ENCODE data around the gene MIOX. TPM values are rescaled to one million over a fixed set of nuclear protein-coding genes. Genes with fewer than 3 reads are reported as not detected.

Gene MIOX
- total and polyA plus RNA-seq, 5 donors from 2014 or later: not detected

DNA sequence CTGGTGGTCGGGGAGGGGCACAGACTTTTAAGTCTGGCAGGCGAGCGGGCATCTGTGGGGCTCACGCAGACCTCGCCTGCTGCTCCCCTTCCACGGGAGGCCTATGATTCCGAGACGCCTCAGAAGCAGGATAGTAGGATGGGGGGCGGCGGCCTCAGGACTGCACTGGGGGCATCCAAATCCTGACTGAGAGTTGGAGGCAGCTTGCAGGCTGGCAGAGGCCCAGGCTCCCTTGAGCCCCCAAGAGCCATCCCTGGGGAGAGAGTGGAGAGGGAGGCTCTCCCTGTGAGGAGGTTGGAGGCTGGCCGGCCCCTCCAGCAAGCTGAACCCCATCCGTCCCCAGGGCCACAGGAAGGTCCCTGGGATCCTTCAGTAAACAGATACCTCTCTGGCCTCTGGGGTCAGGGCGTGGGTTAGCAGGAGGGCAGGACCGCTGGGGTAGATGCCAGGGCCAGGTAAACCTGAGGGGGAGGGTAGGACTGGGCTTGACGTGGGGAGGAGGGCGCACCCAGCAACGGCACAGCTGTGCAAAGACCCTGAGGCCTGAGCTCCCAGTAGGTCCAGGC is 45.1 kb upstream of the MIOX start:
- H3K27me3 Mint-ChIP-seq: no peaks in the 10 kb centered on the region
- Histone ChIP-seq H3K36me3 (ENCODE audit: control insufficient read depth, insufficient read depth, low read length) (peaks cover 32% of the 10 kb centered on the region), H3K27ac (ENCODE audit: insufficient read depth, low read length, poor library complexity, severe bottlenecking) (no peak overlapping the region), H3K4me1 (ENCODE audit: control insufficient read depth, insufficient read depth, low read length, poor library complexity, severe bottlenecking) (peaks cover 17% of the 10 kb centered on the region), H3K4me3 (ENCODE audit: low read depth, low read length) (no peak overlapping the region), H3K27me3 (ENCODE audit: control insufficient read depth, insufficient read depth, low read length) (no peaks in the 10 kb centered on the region), H3K9me3 (ENCODE audit: control insufficient read depth in 2 of 2, low read length in 2 of 2) (no peaks in the 10 kb centered on the region)
- H3K4me1 Mint-ChIP-seq: peaks cover 0 to 28% (median 0%) of the 10 kb centered on the region in 4 donors
- no peaks in the 10 kb centered on the region for H3K9me3 Mint-ChIP-seq
- ATAC-seq (ENCODE audit: low read depth in 2 of 2) (no peak), DNase-seq (no peak)
- no peak overlapping the region for H3K4me3 Mint-ChIP-seq
- H3K36me3 Mint-ChIP-seq: no peaks in the 10 kb centered on the region
- H3K27ac Mint-ChIP-seq: peak overlapping the region in 2 of 3 donors; percentile 46 to 73

GRCh38 chr22:50443197-50443596 is 43.5 kb upstream of the MIOX start:
- peak overlapping the region in 1 of 4 donors; percentile 70 for H3K4me3 Mint-ChIP-seq
- Histone ChIP-seq H3K4me1 (ENCODE audit: control insufficient read depth, insufficient read depth, low read length, poor library complexity, severe bottlenecking) (peaks cover 17% of the 10 kb centered on the region), H3K4me3 (ENCODE audit: low read depth, low read length) (no peak overlapping the region), H3K9me3 (ENCODE audit: control insufficient read depth in 2 of 2, low read length in 2 of 2) (no peaks in the 10 kb centered on the region), H3K27me3 (ENCODE audit: control insufficient read depth, insufficient read depth, low read length) (no peaks in the 10 kb centered on the region), H3K27ac (ENCODE audit: insufficient read depth, low read length, poor library complexity, severe bottlenecking) (peak overlapping the region; percentile 41), H3K36me3 (ENCODE audit: control insufficient read depth, insufficient read depth, low read length) (peaks cover 30% of the 10 kb centered on the region)
- H3K36me3 Mint-ChIP-seq: peaks cover 2% of the 10 kb centered on the region
- H3K27me3 Mint-ChIP-seq: no peaks in the 10 kb centered on the region
- H3K9me3 Mint-ChIP-seq: no peaks in the 10 kb centered on the region
- ATAC-seq (ENCODE audit: low read depth in 2 of 2) (no peak), DNase-seq (no peak)
- peaks cover 0 to 28% (median 0%) of the 10 kb centered on the region in 4 donors for H3K4me1 Mint-ChIP-seq
- no peak overlapping the region for H3K27ac Mint-ChIP-seq

DNA sequence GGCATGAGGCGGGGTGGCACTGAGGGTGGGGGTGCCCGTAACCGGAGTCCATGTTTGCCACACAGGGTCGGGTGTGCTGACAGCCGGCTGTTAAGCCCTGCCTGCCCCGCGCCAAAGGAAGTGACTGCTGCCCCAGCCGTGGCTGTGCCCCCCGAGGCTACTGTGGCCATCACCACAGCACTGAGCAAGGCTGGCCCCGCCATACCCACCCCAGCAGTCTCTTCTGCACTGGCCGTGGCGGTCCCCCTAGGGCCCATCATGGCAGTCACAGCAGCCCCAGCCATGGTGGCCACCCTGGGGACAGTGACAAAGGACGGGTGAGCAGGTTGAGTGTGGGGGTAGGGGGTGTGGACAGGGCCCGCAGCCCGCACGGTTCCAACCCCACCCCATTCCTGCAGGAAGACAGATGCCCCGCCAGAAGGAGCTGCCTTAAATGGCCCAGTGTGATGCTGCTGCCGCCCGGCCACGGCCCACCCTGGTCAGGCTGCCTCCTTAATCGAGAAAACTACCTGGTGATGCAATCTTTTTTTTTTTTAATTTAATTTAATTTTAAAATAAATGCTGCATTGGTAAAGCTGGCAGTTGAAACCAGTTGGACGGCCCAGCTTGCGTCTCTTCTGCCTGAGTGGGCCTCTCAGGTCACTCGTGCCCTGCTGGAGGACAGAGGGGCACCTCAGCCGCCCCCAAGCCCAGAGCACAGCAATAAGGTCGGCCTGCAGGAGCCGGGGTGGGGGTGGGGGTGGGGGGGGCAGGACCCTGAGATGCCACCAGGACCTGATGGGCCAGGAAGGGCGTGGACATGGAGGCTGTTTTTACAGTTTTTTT is 42.6 kb upstream of the MIOX start:
- Mint-ChIP-seq H3K4me1 (peaks cover 0 to 28% (median 3%) of the 10 kb centered on the region in 4 donors), H3K27me3 (no peaks in the 10 kb centered on the region), H3K27ac (no peak overlapping the region), H3K9me3 (no peaks in the 10 kb centered on the region), H3K4me3 (no peak overlapping the region), H3K36me3 (peaks cover 7% of the 10 kb centered on the region)
- Histone ChIP-seq H3K27ac (ENCODE audit: insufficient read depth, low read length, poor library complexity, severe bottlenecking) (peak overlapping the region; percentile 23), H3K9me3 (ENCODE audit: control insufficient read depth in 2 of 2, low read length in 2 of 2) (no peaks in the 10 kb centered on the region), H3K27me3 (ENCODE audit: control insufficient read depth, insufficient read depth, low read length) (no peaks in the 10 kb centered on the region), H3K4me3 (ENCODE audit: low read depth, low read length) (no peak overlapping the region), H3K36me3 (ENCODE audit: control insufficient read depth, insufficient read depth, low read length) (peaks cover 32% of the 10 kb centered on the region), H3K4me1 (ENCODE audit: control insufficient read depth, insufficient read depth, low read length, poor library complexity, severe bottlenecking) (peaks cover 17% of the 10 kb centered on the region)
- ATAC-seq (ENCODE audit: low read depth in 2 of 2) (no peak), DNase-seq (no peak)

- H3K4me3 ChIP-seq (ENCODE audit: low read depth, low read length): no peak overlapping the region
- DNase-seq (no peak), ATAC-seq (ENCODE audit: low read depth in 2 of 2) (no peak)
- Mint-ChIP-seq H3K27ac (peak overlapping the region in 2 of 3 donors; percentile 64 to 69), H3K4me1 (peaks cover 0 to 31% (median 5%) of the 10 kb centered on the region in 4 donors), H3K4me3 (no peak overlapping the region), H3K36me3 (peaks cover 11% of the 10 kb centered on the region), H3K27me3 (no peaks in the 10 kb centered on the region), H3K9me3 (no peaks in the 10 kb centered on the region)
- H3K27ac ChIP-seq (ENCODE audit: insufficient read depth, low read length, poor library complexity, severe bottlenecking): peak overlapping the region; percentile 23
- no peaks in the 10 kb centered on the region for H3K9me3 ChIP-seq (ENCODE audit: control insufficient read depth in 2 of 2, low read length in 2 of 2)
- peaks cover 17% of the 10 kb centered on the region for H3K4me1 ChIP-seq (ENCODE audit: control insufficient read depth, insufficient read depth, low read length, poor library complexity, severe bottlenecking)
- H3K27me3 ChIP-seq (ENCODE audit: control insufficient read depth, insufficient read depth, low read length): no peaks in the 10 kb centered on the region
- H3K36me3 ChIP-seq (ENCODE audit: control insufficient read depth, insufficient read depth, low read length): peaks cover 31% of the 10 kb centered on the region
Measured at GRCh38 chr22:50444663-50445062, 42.0 kb upstream of the MIOX start.

GRCh38 chr22:50445071-50445879 is 41.4 kb upstream of the MIOX start:
- ATAC-seq (ENCODE audit: low read depth in 2 of 2) (peak in 1 of 2 donors; percentile 8), DNase-seq (peak in 1 of 3 donors; percentile 40)
- Mint-ChIP-seq H3K9me3 (no peaks in the 10 kb centered on the region), H3K27ac (peak overlapping the region; percentile 64 to 69 (median 69)), H3K4me3 (peak overlapping the region in 2 of 4 donors; percentile 7 to 38), H3K36me3 (peaks cover 12% of the 10 kb centered on the region), H3K27me3 (no peaks in the 10 kb centered on the region), H3K4me1 (peaks cover 0 to 34% (median 7%) of the 10 kb centered on the region in 4 donors)
- H3K4me3 ChIP-seq (ENCODE audit: low read depth, low read length): no peak overlapping the region
- no peaks in the 10 kb centered on the region for H3K9me3 ChIP-seq (ENCODE audit: control insufficient read depth in 2 of 2, low read length in 2 of 2)
- peaks cover 17% of the 10 kb centered on the region for H3K4me1 ChIP-seq (ENCODE audit: control insufficient read depth, insufficient read depth, low read length, poor library complexity, severe bottlenecking)
- H3K27ac ChIP-seq (ENCODE audit: insufficient read depth, low read length, poor library complexity, severe bottlenecking): peak overlapping the region; percentile 23
- no peaks in the 10 kb centered on the region for H3K27me3 ChIP-seq (ENCODE audit: control insufficient read depth, insufficient read depth, low read length)
- H3K36me3 ChIP-seq (ENCODE audit: control insufficient read depth, insufficient read depth, low read length): peaks cover 33% of the 10 kb centered on the region

DNA sequence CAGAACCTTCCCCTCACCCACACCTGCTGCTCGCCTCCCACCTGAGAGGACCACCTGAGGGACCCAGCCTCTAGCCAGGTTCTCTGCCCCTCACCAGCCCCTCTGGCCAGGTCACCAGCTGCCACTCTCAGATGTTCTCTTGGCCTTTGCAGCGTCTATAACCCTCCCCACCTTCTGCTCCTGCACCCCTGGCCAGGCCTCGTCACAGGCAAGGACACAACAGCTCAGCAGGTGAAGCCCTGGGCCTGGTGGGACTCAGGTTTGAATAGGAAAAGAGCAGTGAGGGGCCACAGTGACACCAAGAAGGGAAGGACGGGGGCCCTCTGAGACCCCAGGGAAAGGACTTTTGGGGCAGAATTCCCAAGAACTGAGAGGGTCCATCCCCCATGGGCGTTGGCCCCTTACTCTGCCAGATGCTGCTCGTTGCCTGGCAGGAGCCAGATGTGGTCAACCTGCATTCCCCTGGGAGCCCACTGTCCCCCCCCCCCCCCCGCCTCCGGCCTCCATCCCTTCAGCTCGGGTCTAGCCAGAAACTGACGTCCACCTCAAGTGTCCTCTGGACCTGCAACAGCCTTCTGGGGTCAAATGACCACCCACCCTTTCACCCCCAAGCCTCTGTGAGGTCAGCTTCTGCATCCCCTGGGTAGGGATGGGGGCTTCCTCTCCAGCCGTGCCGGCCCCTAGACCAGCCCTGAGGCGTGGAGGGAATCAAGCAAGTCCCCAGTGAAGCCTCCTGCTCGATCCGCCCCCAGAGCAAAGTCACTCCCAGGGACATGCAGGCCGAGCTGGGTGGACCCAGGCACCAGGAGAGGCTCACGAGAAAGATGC is 40.6 kb upstream of the MIOX start:
- Histone ChIP-seq H3K4me3 (ENCODE audit: low read depth, low read length) (no peak overlapping the region), H3K27ac (ENCODE audit: insufficient read depth, low read length, poor library complexity, severe bottlenecking) (no peak overlapping the region), H3K9me3 (ENCODE audit: control insufficient read depth in 2 of 2, low read length in 2 of 2) (no peaks in the 10 kb centered on the region), H3K36me3 (ENCODE audit: control insufficient read depth, insufficient read depth, low read length) (peaks cover 35% of the 10 kb centered on the region), H3K27me3 (ENCODE audit: control insufficient read depth, insufficient read depth, low read length) (no peaks in the 10 kb centered on the region), H3K4me1 (ENCODE audit: control insufficient read depth, insufficient read depth, low read length, poor library complexity, severe bottlenecking) (peaks cover 17% of the 10 kb centered on the region)
- no peaks in the 10 kb centered on the region for H3K9me3 Mint-ChIP-seq
- H3K4me3 Mint-ChIP-seq: peak overlapping the region in 2 of 4 donors; percentile 7 to 21
- no peaks in the 10 kb centered on the region for H3K27me3 Mint-ChIP-seq
- peaks cover 0 to 34% (median 11%) of the 10 kb centered on the region in 4 donors for H3K4me1 Mint-ChIP-seq
- ATAC-seq (ENCODE audit: low read depth in 2 of 2) (no peak), DNase-seq (no peak)
- peak overlapping the region; percentile 63 to 69 (median 64) for H3K27ac Mint-ChIP-seq
- H3K36me3 Mint-ChIP-seq: peaks cover 12% of the 10 kb centered on the region

Measured in CD4-positive, CD25-positive, alpha-beta regulatory T cell (primary cell).